Astrocyte (in vitro differentiated cells and primary cell): ENCODE data around the gene ARFIP1.

ENCODE experiments used
- EZH2 ChIP-seq: IDR thresholded peaks from 2 replicates; pipeline ENCODE4 v1.6.1; 2012; ENCODE audit warnings: mild to moderate bottlenecking, low read length, inconsistent platforms; ENCODE audit not compliant: insufficient read depth
- TF ChIP-seq, protein P1 (sequence below): IDR thresholded peaks from 2 replicates; pipeline ENCODE4 v1.5.1; 2011; ENCODE audit warnings: low read depth, mild to moderate bottlenecking, inconsistent platforms, low read length, moderate library complexity; ENCODE audit not compliant: insufficient read depth

DNA sequence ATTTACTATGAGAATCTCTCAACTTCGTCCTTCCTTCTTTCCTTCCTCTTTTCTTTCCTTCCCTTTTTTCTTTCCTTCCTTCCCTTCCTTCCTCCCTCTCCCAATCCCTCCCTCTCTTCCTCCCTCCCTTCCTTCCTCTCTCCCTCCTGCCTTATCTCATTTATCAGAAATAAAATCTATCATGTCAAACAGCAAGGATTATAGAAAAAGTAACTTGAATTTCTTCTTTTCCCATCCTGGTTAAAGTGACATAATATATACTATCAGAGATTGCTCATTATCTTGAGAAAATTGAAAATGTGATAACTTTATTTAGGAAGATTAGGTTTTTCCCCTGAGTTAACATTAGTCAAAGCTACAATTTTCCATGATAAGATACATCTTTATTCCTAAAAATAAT, 5.8 kb upstream of the ARFIP1 start:
- TF ChIP-seq, protein P1, sequence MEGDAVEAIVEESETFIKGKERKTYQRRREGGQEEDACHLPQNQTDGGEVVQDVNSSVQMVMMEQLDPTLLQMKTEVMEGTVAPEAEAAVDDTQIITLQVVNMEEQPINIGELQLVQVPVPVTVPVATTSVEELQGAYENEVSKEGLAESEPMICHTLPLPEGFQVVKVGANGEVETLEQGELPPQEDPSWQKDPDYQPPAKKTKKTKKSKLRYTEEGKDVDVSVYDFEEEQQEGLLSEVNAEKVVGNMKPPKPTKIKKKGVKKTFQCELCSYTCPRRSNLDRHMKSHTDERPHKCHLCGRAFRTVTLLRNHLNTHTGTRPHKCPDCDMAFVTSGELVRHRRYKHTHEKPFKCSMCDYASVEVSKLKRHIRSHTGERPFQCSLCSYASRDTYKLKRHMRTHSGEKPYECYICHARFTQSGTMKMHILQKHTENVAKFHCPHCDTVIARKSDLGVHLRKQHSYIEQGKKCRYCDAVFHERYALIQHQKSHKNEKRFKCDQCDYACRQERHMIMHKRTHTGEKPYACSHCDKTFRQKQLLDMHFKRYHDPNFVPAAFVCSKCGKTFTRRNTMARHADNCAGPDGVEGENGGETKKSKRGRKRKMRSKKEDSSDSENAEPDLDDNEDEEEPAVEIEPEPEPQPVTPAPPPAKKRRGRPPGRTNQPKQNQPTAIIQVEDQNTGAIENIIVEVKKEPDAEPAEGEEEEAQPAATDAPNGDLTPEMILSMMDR: no peak
- TF ChIP-seq EZH2: no peak
